Left lung (tissue), 10 donors: ENCODE results near the gene MFRP. TPM values are rescaled to one million over a fixed set of nuclear protein-coding genes. Genes with fewer than 3 reads are reported as not detected.
A peak's percentile ranks its signal among the peaks of the same experiment; 100 is the strongest.

ENCODE experiments used
- ATAC-seq: fragments of 200-7000 bp; cut with Tn5 transposase; one replicate; pipeline ENCODE4 v1.9.1; 2020; ENCODE audit warnings: moderate library complexity
- DNase-seq, 4 donors: peaks; one replicate each; pipeline ENCODE4 v3.0.0-alpha.2; 2013 to 2020
- H3K27ac ChIP-seq, 2 donors: fragments of 200-600 bp; sonication (generic) in 1 of 2; one replicate each; pipeline versions ENCODE4 v1.5.0 to v1.8.0; 2020 to 2021
- H3K27me3 ChIP-seq, 2 donors: fragments of 200-600 bp; sonication (generic) in 1 of 2; one replicate each; pipeline versions ENCODE4 v1.5.0 to v1.8.0; 2020 to 2021
- H3K36me3 ChIP-seq, 2 donors: fragments of 200-600 bp; sonication (generic) in 1 of 2; one replicate each; pipeline versions ENCODE4 v1.5.0 to v1.8.0; 2020 to 2021
- H3K4me1 ChIP-seq, 2 donors: fragments of 200-600 bp; one replicate each; pipeline ENCODE4 v1.8.0; 2021
- H3K4me3 ChIP-seq, 2 donors: fragments of 200-600 bp; sonication (generic) in 1 of 2; one replicate each; pipeline versions ENCODE4 v1.5.0 to v1.8.0; 2020 to 2021; ENCODE audit warnings: mild to moderate bottlenecking in 1 of 2
- H3K9me3 ChIP-seq, 2 donors: fragments of 200-600 bp; sonication (generic) in 1 of 2; one replicate each; pipeline versions ENCODE4 v1.5.0 to v1.8.0; 2020 to 2021
- intact Hi-C, 2 donors: fragments of 100-400 bp; cut with DNase I; formaldehyde crosslinking; loops; one replicate each; pipeline versions ENCODE4 v1.11.2 to v1.14.2; 2022
- polyA plus RNA-seq, 6 donors: library from polyadenylated mRNA; unstranded; fragments of 120-200 nt; gene quantifications; one replicate each; pipeline ENCODE4 v1.2.1, GENCODE V29; 2013; ENCODE audit not compliant: insufficient read length in 6 of 6
- total RNA-seq, 2 donors: library from RNA; stranded (reverse); fragmentation: NEBNext Ultra II Directional; extraction: Animal tissue kit (Norgen Biotek cat#: 25700); gene quantifications; one replicate each; pipeline ENCODE4 v1.2.1, GENCODE V29; 2021
- TF ChIP-seq, protein P1 (sequence below), 2 donors: fragments of 200-600 bp; sonication (generic) in 1 of 2; IDR thresholded peaks; one replicate each; pipeline versions ENCODE4 v1.5.0 to v1.8.0; 2021; ENCODE audit warnings: antibody characterized with exemption in 2 of 2
- donor health status: DM: no; HTN: yes; CAD: no.
- donor health status: DM: no; HTN: no; CAD: no.

Gene MFRP
- total and polyA plus RNA-seq, 8 donors: 0.04 to 0.07 TPM; not detected in 6

DNA sequence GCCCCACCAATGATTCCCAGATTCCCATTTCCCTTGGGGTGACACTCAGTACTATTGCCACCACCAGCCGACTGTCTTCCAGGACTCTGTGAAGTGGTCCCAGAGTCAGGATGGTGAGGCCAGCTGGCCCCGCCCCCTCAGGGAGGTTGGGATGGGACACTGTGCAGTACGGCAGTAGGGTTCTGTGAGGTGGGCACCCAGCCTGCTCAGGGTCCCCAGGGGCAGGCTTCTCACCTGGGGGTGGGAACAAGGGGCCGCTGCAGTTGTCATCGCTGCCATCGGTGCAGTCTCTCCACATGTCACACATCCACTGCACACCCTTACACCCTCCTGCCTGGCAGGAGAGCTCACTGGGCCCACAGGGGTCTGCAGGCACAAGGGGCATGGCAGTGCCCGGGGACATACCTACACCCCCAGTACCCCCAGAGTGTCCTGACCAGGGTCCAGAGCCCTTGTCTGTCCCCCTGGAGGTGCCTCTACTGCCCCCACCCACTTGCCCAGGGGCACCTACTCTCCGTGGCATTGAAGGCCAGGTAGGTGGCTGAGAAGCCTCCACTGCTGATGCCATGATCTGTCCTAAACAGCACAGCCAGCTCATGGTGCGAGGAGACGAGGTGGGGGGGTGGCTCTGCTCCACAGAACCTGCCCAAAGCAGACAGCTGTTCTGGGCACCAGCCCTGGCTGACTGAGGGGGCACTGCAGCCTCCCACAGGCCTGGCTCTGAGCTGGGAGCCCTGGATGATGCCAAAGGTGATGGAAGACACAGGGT, 4.0 kb downstream of the MFRP start:
- DNase-seq: peak in 1 of 4 donors; percentile 31
- Histone ChIP-seq H3K4me3 (no peak overlapping the region), H3K27ac (no peak overlapping the region), H3K4me1 (peaks cover 13 to 40% of the 10 kb centered on the region in 2 donors), H3K27me3 (peaks cover 7 to 54% of the 10 kb centered on the region in 2 donors), H3K9me3 (no peaks in the 10 kb centered on the region), H3K36me3 (no peaks in the 10 kb centered on the region)
- no peak for ATAC-seq
- intact Hi-C loops: no loop called here
- TF ChIP-seq, protein P1, sequence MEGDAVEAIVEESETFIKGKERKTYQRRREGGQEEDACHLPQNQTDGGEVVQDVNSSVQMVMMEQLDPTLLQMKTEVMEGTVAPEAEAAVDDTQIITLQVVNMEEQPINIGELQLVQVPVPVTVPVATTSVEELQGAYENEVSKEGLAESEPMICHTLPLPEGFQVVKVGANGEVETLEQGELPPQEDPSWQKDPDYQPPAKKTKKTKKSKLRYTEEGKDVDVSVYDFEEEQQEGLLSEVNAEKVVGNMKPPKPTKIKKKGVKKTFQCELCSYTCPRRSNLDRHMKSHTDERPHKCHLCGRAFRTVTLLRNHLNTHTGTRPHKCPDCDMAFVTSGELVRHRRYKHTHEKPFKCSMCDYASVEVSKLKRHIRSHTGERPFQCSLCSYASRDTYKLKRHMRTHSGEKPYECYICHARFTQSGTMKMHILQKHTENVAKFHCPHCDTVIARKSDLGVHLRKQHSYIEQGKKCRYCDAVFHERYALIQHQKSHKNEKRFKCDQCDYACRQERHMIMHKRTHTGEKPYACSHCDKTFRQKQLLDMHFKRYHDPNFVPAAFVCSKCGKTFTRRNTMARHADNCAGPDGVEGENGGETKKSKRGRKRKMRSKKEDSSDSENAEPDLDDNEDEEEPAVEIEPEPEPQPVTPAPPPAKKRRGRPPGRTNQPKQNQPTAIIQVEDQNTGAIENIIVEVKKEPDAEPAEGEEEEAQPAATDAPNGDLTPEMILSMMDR (IDR thresholded peaks at IDR 0.05): no peak

DNA sequence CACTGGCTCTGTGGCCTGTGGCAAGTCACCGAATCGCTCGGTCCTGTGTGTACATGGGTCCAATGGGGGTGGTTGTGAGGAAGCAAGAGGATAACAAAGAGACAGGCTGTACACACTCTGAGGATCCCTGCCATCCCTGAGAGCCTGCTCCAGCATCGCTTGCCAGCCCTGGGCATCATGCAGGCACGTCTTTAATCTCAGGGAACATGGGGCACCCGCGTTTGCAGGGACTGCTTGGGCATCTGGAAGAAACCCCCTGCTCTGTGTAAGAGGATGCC, 4.5 kb downstream of the MFRP start:
- peak in 1 of 4 donors; percentile 30 for DNase-seq
- Histone ChIP-seq H3K4me3 (no peak overlapping the region), H3K4me1 (peaks cover 13 to 44% of the 10 kb centered on the region in 2 donors), H3K36me3 (peaks cover 0 to 3% of the 10 kb centered on the region in 2 donors), H3K27me3 (peaks cover 7 to 54% of the 10 kb centered on the region in 2 donors), H3K9me3 (no peaks in the 10 kb centered on the region), H3K27ac (no peak overlapping the region)
- intact Hi-C loops: no loop called here
- TF ChIP-seq, protein P1 (IDR thresholded peaks at IDR 0.05): no peak
- no peak for ATAC-seq

DNA sequence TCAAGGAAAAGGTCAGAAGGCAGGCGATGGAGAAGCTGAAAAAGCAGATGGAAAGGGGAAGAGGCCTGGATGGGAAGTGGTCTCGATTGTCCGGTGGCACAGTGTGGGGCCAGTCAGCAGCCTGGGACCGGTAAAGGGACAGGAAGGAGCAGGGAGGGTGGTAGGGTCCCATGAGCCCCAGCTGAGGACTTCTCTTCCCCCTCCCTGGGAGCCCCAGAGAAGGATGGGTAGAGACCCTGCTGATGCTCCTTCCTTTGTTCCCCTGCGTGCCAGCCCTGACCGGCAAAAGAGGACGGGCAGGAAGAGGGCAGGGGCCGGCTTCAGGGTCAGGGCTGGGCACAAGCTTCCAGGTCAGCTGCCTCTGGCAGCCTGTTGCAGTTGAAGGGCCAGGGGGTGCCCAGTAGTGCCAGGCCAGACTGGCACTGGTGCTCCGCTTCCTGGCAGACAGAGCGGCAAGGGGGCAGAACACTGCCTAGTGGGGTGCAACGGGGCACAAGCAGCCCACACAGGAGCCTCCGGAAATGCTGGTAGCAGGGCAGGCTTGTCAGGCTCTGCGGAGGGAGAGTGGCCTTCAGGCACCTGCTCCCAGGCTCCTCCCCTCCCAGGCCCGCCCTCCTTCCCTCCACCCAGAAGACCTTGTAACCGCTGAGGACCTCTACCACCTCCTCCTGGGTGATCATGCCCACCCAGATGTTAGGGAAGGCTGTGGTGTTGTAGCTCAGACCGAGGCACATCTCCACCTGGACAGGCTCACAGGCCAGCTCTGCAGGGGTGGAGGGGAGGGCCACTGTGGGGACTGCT, 5.1 kb downstream of the MFRP start:
- Histone ChIP-seq H3K9me3 (no peaks in the 10 kb centered on the region), H3K27me3 (peaks cover 7 to 54% of the 10 kb centered on the region in 2 donors), H3K27ac (peak overlapping the region; percentile 86 to 89), H3K36me3 (peaks cover 0 to 5% of the 10 kb centered on the region in 2 donors), H3K4me3 (peak overlapping the region in 1 of 2 donors; percentile 51), H3K4me1 (peaks cover 13 to 48% of the 10 kb centered on the region in 2 donors)
- intact Hi-C loops: no loop called here
- ATAC-seq (no peak), DNase-seq (no peak)
- TF ChIP-seq, protein P1 (IDR thresholded peaks at IDR 0.05): no peak

DNA sequence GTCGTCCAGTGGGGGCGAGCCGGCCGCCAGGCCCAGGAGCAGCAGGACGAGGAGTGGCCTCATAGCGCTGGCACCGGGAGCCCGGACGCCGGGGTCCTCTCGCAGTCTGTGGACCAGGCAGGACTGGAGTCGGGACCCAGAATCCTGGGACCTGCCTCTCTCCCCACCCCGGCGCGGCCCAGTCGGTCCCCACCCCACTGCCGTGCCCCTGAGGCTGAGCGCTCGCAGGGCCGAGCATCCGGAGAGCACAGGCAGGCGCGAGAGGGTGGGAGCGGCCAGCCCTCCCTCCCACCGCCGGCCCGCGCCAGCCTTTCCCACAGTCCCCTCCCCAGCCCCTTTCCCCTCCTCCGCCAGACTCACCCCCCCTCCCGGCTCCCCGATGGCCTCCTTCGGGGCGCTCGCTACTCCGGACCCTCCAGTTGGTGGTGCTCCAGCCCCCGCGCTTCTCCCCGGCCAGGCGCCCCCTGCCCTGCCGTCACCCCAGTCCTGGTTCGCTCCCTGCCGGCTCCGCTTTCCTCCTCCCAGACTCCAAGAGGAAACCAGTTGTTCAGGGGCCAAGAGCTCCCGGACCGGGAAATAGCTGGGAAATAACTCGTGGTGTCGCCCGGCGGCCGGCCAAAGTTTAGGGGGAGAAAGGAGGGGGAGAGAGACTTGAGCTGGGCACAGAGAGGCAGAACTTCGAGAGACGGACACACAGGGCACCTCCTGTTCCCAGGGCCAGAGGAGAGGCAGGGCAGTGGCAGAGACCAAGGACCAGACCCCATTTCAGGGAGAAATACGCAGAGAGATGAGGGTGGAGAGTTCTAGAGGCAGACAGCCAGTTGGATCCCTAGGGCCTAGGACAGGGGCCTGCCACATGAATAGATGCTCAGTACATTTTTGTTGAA, 5.9 kb downstream of the MFRP start, which contains the start of gene C1QTNF5:
TSS of gene C1QTNF5 (minus strand) at position 549 of the 887 bp plus-strand sequence. CDS start at position 63, 486 bp downstream.
- Histone ChIP-seq H3K9me3 (no peaks in the 10 kb centered on the region), H3K4me3 (peak within 1 kb of the TSS; percentile 51 to 53), H3K36me3 (peaks cover 0 to 5% of the 10 kb centered on the region in 2 donors), H3K27ac (peak within 1 kb of the TSS; percentile 86 to 89), H3K27me3 (peaks cover 7 to 54% of the 10 kb centered on the region in 2 donors), H3K4me1 (peaks cover 15 to 54% of the 10 kb centered on the region in 2 donors)
- TF ChIP-seq, protein P1 (IDR thresholded peaks at IDR 0.05): no peak
- ATAC-seq (peak; percentile 54), DNase-seq (peak in 3 of 4 donors; percentile 74 to 94 (median 90))
- intact Hi-C loops: no loop called here
